WTC11 (cell line): ENCODE results near the gene NR1I2.

ENCODE experiments used
- ATF3 ChIP-seq: sonication (generic); formaldehyde crosslinking; conservative IDR thresholded peaks from 2 replicates; pipeline ENCODE4 v1.8.1; 2022; ENCODE audit warnings: mild to moderate bottlenecking, missing genetic modification reagents
- E2F4 ChIP-seq: sonication (generic); formaldehyde crosslinking; IDR thresholded peaks from 2 replicates; pipeline ENCODE4 v1.8.1; 2022; ENCODE audit warnings: low read depth, mild to moderate bottlenecking, moderate library complexity, missing genetic modification reagents, borderline replicate concordance
- ELF4 ChIP-seq: sonication (generic); formaldehyde crosslinking; IDR thresholded peaks from 2 replicates; pipeline ENCODE4 v1.8.1; 2022; ENCODE audit warnings: low read depth, mild to moderate bottlenecking, moderate library complexity, missing genetic modification reagents
- JUN ChIP-seq: sonication (generic); formaldehyde crosslinking; IDR thresholded peaks from 2 replicates; pipeline ENCODE4 v1.8.0; 2023; ENCODE audit warnings: mild to moderate bottlenecking, missing genetic modification reagents
- MAX ChIP-seq: sonication (generic); formaldehyde crosslinking; IDR thresholded peaks from 2 replicates; pipeline ENCODE4 v1.8.0; 2022; ENCODE audit warnings: mild to moderate bottlenecking, missing genetic modification reagents
- TP53 ChIP-seq: sonication (generic); formaldehyde crosslinking; IDR thresholded peaks from 2 replicates; pipeline ENCODE4 v1.8.1; 2023; ENCODE audit warnings: mild to moderate bottlenecking, missing genetic modification reagents
- ZNF263 ChIP-seq: sonication (generic); formaldehyde crosslinking; IDR thresholded peaks from 2 replicates; pipeline ENCODE4 v1.8.1; 2022; ENCODE audit warnings: low read depth, mild to moderate bottlenecking, moderate library complexity, missing genetic modification reagents
- TF ChIP-seq, protein P1 (sequence below): fragments of 200-600 bp; IDR thresholded peaks from 2 replicates; pipeline ENCODE4 v1.8.0; 2022; ENCODE audit warnings: antibody characterized with exemption
- TF ChIP-seq, protein P2 (sequence below): sonication (generic); formaldehyde crosslinking; IDR thresholded peaks from 2 replicates; pipeline ENCODE4 v1.8.0; 2023; ENCODE audit warnings: missing genetic modification reagents, mild to moderate bottlenecking, borderline replicate concordance
- TF ChIP-seq, protein P3 (sequence below): sonication (generic); formaldehyde crosslinking; IDR thresholded peaks from 2 replicates; pipeline ENCODE4 v1.8.1; 2022; ENCODE audit warnings: mild to moderate bottlenecking, missing genetic modification reagents, moderate library complexity, borderline replicate concordance

- TF ChIP-seq TP53 (CRISPR knock-in tag) (no peak), ELF4 (CRISPR knock-in tag) (no peak), MAX (CRISPR knock-in tag) (no peak), E2F4 (CRISPR knock-in tag) (no peak), ATF3 (CRISPR knock-in tag) (no peak), JUN (no peak), ZNF263 (CRISPR knock-in tag) (no peak)
- TF ChIP-seq, protein P1, sequence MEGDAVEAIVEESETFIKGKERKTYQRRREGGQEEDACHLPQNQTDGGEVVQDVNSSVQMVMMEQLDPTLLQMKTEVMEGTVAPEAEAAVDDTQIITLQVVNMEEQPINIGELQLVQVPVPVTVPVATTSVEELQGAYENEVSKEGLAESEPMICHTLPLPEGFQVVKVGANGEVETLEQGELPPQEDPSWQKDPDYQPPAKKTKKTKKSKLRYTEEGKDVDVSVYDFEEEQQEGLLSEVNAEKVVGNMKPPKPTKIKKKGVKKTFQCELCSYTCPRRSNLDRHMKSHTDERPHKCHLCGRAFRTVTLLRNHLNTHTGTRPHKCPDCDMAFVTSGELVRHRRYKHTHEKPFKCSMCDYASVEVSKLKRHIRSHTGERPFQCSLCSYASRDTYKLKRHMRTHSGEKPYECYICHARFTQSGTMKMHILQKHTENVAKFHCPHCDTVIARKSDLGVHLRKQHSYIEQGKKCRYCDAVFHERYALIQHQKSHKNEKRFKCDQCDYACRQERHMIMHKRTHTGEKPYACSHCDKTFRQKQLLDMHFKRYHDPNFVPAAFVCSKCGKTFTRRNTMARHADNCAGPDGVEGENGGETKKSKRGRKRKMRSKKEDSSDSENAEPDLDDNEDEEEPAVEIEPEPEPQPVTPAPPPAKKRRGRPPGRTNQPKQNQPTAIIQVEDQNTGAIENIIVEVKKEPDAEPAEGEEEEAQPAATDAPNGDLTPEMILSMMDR = no peak
- TF ChIP-seq, protein P2, sequence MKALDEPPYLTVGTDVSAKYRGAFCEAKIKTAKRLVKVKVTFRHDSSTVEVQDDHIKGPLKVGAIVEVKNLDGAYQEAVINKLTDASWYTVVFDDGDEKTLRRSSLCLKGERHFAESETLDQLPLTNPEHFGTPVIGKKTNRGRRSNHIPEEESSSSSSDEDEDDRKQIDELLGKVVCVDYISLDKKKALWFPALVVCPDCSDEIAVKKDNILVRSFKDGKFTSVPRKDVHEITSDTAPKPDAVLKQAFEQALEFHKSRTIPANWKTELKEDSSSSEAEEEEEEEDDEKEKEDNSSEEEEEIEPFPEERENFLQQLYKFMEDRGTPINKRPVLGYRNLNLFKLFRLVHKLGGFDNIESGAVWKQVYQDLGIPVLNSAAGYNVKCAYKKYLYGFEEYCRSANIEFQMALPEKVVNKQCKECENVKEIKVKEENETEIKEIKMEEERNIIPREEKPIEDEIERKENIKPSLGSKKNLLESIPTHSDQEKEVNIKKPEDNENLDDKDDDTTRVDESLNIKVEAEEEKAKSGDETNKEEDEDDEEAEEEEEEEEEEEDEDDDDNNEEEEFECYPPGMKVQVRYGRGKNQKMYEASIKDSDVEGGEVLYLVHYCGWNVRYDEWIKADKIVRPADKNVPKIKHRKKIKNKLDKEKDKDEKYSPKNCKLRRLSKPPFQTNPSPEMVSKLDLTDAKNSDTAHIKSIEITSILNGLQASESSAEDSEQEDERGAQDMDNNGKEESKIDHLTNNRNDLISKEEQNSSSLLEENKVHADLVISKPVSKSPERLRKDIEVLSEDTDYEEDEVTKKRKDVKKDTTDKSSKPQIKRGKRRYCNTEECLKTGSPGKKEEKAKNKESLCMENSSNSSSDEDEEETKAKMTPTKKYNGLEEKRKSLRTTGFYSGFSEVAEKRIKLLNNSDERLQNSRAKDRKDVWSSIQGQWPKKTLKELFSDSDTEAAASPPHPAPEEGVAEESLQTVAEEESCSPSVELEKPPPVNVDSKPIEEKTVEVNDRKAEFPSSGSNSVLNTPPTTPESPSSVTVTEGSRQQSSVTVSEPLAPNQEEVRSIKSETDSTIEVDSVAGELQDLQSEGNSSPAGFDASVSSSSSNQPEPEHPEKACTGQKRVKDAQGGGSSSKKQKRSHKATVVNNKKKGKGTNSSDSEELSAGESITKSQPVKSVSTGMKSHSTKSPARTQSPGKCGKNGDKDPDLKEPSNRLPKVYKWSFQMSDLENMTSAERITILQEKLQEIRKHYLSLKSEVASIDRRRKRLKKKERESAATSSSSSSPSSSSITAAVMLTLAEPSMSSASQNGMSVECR (CRISPR knock-in tag) = no peak
- TF ChIP-seq, protein P3, sequence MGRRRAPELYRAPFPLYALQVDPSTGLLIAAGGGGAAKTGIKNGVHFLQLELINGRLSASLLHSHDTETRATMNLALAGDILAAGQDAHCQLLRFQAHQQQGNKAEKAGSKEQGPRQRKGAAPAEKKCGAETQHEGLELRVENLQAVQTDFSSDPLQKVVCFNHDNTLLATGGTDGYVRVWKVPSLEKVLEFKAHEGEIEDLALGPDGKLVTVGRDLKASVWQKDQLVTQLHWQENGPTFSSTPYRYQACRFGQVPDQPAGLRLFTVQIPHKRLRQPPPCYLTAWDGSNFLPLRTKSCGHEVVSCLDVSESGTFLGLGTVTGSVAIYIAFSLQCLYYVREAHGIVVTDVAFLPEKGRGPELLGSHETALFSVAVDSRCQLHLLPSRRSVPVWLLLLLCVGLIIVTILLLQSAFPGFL (CRISPR knock-in tag) = no peak
Observed at GRCh38 chr3:119783883-119784282, 2.0 kb downstream of the NR1I2 start.
